Right lobe of liver (tissue), 6 donors: Measurements from ENCODE around the gene FLNC. TPM values are rescaled to one million over a fixed set of nuclear protein-coding genes. Genes with fewer than 3 reads are reported as not detected.

Source experiments
- ATAC-seq, 4 donors: fragments of 200-7000 bp; cut with Tn5 transposase; one replicate each; pipeline ENCODE4 v1.9.1; 2020; ENCODE audit warnings: mild to moderate bottlenecking in 4 of 4, moderate library complexity in 4 of 4
- DNase-seq, 3 donors: peaks; one replicate each; pipeline ENCODE4 v3.0.0-alpha.2; 2020
- H3K27ac ChIP-seq, 3 donors: fragments of 200-600 bp; one replicate each; pipeline ENCODE4 v1.8.0; 2022
- H3K27me3 ChIP-seq, 2 donors: fragments of 200-600 bp; one replicate each; pipeline ENCODE4 v1.8.0; 2022
- H3K36me3 ChIP-seq, 4 donors: fragments of 200-600 bp; sonication (generic) in 1 of 4; one replicate each; pipeline versions ENCODE4 v1.5.1 to v1.8.0; 2017 to 2022; ENCODE audit warnings: control low read depth in 1 of 4
- H3K4me1 ChIP-seq, 4 donors: fragments of 200-600 bp; sonication (generic) in 1 of 4; one replicate each; pipeline versions ENCODE4 v1.5.1 to v1.8.0; 2017 to 2022; ENCODE audit warnings: control low read depth in 1 of 4
- H3K4me3 ChIP-seq, 3 donors: fragments of 200-600 bp; one replicate each; pipeline ENCODE4 v1.8.0; 2022
- H3K9me3 ChIP-seq, 4 donors: fragments of 200-600 bp; sonication (generic) in 1 of 4; one replicate each; pipeline versions ENCODE4 v1.5.1 to v1.8.0; 2017 to 2022; ENCODE audit warnings: control low read depth in 1 of 4
- POLR2A ChIP-seq: fragments of 450-650 bp; IDR thresholded peaks from one replicate; pipeline ENCODE4 v1.6.1; 2017; ENCODE audit warnings: antibody characterized with exemption, mild to moderate bottlenecking
- WGBS: methylation state at CpG from one replicate; pipeline ENCODE4 v1.1.6; 2018; ENCODE audit warnings: low coverage, low lambda C conversion rate; ENCODE audit not compliant: insufficient coverage; ENCODE audit errors: missing lambda C conversion rate; 5-methylcytosine and 5-hydroxymethylcytosine counted together
- intact Hi-C, 2 donors: fragments of 100-400 bp; cut with DNase I; formaldehyde crosslinking; loops; one replicate each; pipeline versions ENCODE4 v1.11.2 to v1.14.1; 2022
- total RNA-seq, 6 experiments: library from RNA; depleted of rRNA in 2 of 6; stranded (reverse); fragments of >200 nt in 2 of 6; fragmentation: NEBNext Ultra II Directional in 3 of 6; extraction: Animal tissue kit (Norgen Biotek cat#: 25700) in 3 of 6; gene quantifications; one replicate each; pipeline versions ENCODE4 v1.1.0 to v1.2.4, GENCODE V29; 2016 to 2023
- TF ChIP-seq, protein P1 (sequence below), 4 donors: fragments of 200-600 bp in 3 of 4; fragments of 450-650 bp in 1 of 4; IDR thresholded peaks; one replicate each; pipeline versions ENCODE4 v1.5.1 to v1.8.0; 2016 to 2022; ENCODE audit warnings: antibody characterized with exemption in 4 of 4, mild to moderate bottlenecking in 2 of 4
- donor health status: DM: no; HTN: yes; CAD: no.
- donor health status: DM: no; HTN: no; CAD: no.
- donor health status: DM: no; HTN: no; CAD: no.
- donor health status: DM: no; HTN: yes; CAD: no.
- donor health status: DM: no; HTN: yes; CAD: no.

FLNC gene
- total RNA-seq, 6 experiments from 2014 or later = 0.27 to 5.1 (median 0.74) TPM

DNA sequence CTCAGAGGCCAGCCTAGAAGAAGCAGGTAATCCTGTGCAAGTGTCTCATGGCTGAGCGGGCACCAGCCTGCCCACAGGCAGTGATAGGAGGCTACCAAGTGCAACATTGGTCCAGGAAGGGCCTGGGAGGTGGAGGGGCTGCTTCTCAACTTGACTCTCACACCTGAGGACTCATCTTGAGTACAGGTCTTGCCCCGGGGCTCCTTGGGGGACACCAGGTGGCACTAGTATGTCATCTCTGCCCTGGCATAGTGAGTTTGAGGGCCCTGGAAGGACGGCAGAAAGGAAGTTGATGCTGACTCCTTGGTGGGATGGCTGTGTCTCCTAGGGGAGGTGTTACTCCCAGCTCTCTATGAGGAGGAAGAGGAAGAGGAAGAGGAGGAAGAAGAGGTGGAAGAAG lies 36.2 kb upstream of the FLNC start:
- TF ChIP-seq, protein P1, sequence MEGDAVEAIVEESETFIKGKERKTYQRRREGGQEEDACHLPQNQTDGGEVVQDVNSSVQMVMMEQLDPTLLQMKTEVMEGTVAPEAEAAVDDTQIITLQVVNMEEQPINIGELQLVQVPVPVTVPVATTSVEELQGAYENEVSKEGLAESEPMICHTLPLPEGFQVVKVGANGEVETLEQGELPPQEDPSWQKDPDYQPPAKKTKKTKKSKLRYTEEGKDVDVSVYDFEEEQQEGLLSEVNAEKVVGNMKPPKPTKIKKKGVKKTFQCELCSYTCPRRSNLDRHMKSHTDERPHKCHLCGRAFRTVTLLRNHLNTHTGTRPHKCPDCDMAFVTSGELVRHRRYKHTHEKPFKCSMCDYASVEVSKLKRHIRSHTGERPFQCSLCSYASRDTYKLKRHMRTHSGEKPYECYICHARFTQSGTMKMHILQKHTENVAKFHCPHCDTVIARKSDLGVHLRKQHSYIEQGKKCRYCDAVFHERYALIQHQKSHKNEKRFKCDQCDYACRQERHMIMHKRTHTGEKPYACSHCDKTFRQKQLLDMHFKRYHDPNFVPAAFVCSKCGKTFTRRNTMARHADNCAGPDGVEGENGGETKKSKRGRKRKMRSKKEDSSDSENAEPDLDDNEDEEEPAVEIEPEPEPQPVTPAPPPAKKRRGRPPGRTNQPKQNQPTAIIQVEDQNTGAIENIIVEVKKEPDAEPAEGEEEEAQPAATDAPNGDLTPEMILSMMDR (IDR thresholded peaks at IDR 0.05) = peak in 1 of 4 donors; percentile 6
- TF ChIP-seq POLR2A = no peak

DNA sequence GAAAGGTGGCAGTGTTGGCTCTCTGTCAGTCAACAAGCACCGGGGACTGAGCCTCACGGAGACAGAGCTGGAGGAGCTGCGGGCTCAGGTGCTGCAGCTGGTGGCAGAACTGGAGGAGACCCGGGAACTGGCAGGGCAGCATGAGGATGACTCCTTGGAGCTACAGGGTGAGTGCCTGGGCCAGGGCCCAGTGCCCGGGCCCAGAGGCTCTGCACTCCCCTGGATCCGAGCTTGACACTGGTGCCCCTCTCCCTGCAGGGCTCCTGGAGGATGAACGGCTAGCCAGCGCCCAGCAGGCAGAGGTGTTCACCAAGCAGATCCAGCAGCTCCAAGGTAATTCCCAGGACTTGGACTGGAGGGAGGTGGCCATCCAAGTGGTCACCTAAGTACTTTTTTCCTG lies 35.8 kb upstream of the FLNC start:
- intact Hi-C loops = no loop called here
- Histone ChIP-seq H3K9me3 (no peaks in the 10 kb centered on the region), H3K27me3 (no peaks in the 10 kb centered on the region), H3K4me1 (peaks cover 0 to 4% (median 0%) of the 10 kb centered on the region in 4 donors), H3K36me3 (no peaks in the 10 kb centered on the region), H3K27ac (no peak overlapping the region), H3K4me3 (no peak overlapping the region)
- DNase-seq (no peak), ATAC-seq (no peak)
- no peak for TF ChIP-seq POLR2A
- TF ChIP-seq, protein P1 (IDR thresholded peaks at IDR 0.05) = no peak
- no CpG with 5 or more reads among the region's 8 CpGs for WGBS

More for the DNA sequence above, 36.2 kb upstream of the FLNC start:
- Histone ChIP-seq H3K27ac (no peak overlapping the region), H3K4me3 (no peak overlapping the region), H3K36me3 (no peaks in the 10 kb centered on the region), H3K9me3 (no peaks in the 10 kb centered on the region), H3K4me1 (peaks cover 0 to 4% (median 0%) of the 10 kb centered on the region in 4 donors), H3K27me3 (no peaks in the 10 kb centered on the region)
- no peak for DNase-seq
- intact Hi-C loops = no loop called here
- ATAC-seq = peak in 1 of 4 donors; percentile 7
- 31% methylated on average over 2 of the region's 3 CpGs for WGBS

DNA sequence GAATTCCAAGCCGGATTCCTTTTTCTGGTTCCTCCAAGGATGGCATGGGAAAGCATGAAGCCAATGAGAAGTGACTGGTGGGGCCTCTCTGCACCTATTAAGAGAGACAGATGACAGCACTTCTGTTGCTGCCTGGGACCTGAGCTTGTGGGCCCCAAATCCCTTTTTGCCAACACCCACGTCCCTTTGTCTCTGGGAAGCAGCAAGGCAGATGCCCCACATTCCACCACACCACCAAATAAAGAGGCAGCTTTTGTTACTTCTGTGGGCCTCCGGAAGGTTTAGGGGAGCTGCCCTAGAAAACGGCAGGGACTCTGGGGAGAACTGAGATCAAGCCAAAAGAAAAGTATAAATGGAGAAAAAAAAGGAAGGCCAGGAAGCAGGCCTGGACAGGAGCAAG lies 35.1 kb upstream of the FLNC start:
- intact Hi-C loops = no loop called here
- WGBS = 72% methylated on average over 4 of the region's 4 CpGs
- Histone ChIP-seq H3K9me3 (no peaks in the 10 kb centered on the region), H3K36me3 (no peaks in the 10 kb centered on the region), H3K4me1 (peaks cover 0 to 4% (median 0%) of the 10 kb centered on the region in 4 donors), H3K4me3 (no peak overlapping the region), H3K27me3 (no peaks in the 10 kb centered on the region), H3K27ac (no peak overlapping the region)
- ATAC-seq (no peak), DNase-seq (no peak)
- TF ChIP-seq, protein P1 (IDR thresholded peaks at IDR 0.05) = no peak
- no peak for TF ChIP-seq POLR2A

DNA sequence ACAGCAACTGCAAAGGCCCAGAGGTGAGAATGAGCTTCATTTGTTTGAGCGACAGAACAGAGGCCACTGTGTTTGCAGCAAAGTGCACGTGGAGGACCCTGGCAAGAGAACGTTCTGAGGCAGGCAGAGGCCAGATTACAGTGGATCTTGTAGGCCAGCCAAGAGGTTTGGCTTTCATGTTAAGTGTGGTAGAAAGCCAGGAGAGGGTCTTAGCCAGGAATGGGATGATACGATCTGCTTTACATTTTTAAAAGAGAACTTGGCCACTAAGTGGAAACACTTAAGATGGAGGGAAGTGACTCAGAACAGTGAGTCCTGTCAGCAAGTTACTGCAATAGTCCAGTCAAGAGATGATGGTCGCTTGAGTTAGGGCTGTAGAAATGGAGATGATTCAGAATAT lies 33.9 kb upstream of the FLNC start:
- H3K36me3 ChIP-seq = no peaks in the 10 kb centered on the region
- H3K9me3 ChIP-seq = no peaks in the 10 kb centered on the region
- ATAC-seq (no peak), DNase-seq (no peak)
- no peak overlapping the region for H3K4me3 ChIP-seq
- H3K27me3 ChIP-seq = no peaks in the 10 kb centered on the region
- intact Hi-C loops = no loop called here
- H3K4me1 ChIP-seq = peaks cover 0 to 4% (median 0%) of the 10 kb centered on the region in 4 donors
- WGBS = 69% methylated on average over 5 of the region's 5 CpGs
- no peak overlapping the region for H3K27ac ChIP-seq
- no peak for TF ChIP-seq POLR2A
- TF ChIP-seq, protein P1 (IDR thresholded peaks at IDR 0.05) = no peak

DNA sequence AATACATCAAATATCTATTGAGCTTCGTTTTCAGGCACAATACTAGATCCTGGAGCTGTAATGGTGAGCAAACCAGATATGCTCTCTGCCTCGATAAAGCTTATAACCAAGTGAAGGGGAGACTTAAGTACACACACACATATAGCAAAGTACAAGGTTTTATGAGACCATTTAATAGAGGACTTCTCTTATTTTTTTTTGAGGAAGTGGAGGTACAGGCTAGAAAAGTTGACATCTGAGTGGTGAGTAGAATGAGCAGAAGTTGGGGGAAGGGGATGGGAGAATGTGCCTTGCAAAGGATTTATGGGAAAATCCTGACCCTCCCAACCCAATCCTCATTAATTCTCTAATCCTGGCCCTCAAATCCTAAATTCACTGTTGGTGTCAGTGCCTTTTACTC lies 30.8 kb upstream of the FLNC start:
- DNase-seq (no peak), ATAC-seq (no peak)
- H3K27ac ChIP-seq = no peak overlapping the region
- no peak overlapping the region for H3K4me3 ChIP-seq
- intact Hi-C loops = no loop called here
- no peaks in the 10 kb centered on the region for H3K27me3 ChIP-seq
- H3K9me3 ChIP-seq = no peaks in the 10 kb centered on the region
- 65% methylated on average over 2 of the region's 2 CpGs for WGBS
- no peaks in the 10 kb centered on the region for H3K4me1 ChIP-seq
- no peaks in the 10 kb centered on the region for H3K36me3 ChIP-seq
- TF ChIP-seq, protein P1 (IDR thresholded peaks at IDR 0.05) = no peak
